Measurements from ENCODE around the gene TCEANC2. TPM values are rescaled to one million over a fixed set of nuclear protein-coding genes. Genes with fewer than 3 reads are reported as not detected.

Gene TCEANC2
- total RNA-seq, 2 experiments from 2014 or later, result 2.3 to 2.7 TPM

GRCh38 chr1:54134295-54134694 is 80.9 kb downstream of the TCEANC2 start:
- Histone ChIP-seq H3K27me3 (ENCODE audit: control insufficient read depth in 1 of 2, insufficient read depth in 2 of 2, low read length in 2 of 2) (no peaks in the 10 kb centered on the region), H3K36me3 (ENCODE audit: insufficient read depth, low read length) (no peaks in the 10 kb centered on the region), H3K4me1 (ENCODE audit: insufficient read depth, low read length) (no peaks in the 10 kb centered on the region), H3K4me3 (ENCODE audit: low read length) (no peak overlapping the region), H3K27ac (ENCODE audit: low read depth in 1 of 2, low read length in 2 of 2) (no peak overlapping the region), H3K9me3 (ENCODE audit: control insufficient read depth in 1 of 2, insufficient read depth in 1 of 2, low read length in 2 of 2) (peaks cover 0 to 4% of the 10 kb centered on the region in 2 experiments)
- intact Hi-C loops (cut with DNase I, micrococcal nuclease), result no loop called here
- no peak for TF ChIP-seq CTCF (IDR thresholded peaks at IDR 0.05)
- Mint-ChIP-seq H3K4me3 (no peak overlapping the region), H3K27ac (no peak overlapping the region), H3K9me3 (no peaks in the 10 kb centered on the region), H3K27me3 (no peaks in the 10 kb centered on the region), H3K36me3 (ENCODE audit: low read depth) (no peaks in the 10 kb centered on the region), H3K4me1 (ENCODE audit: low read depth) (no peaks in the 10 kb centered on the region)
- ChIA-PET CTCF (no interaction called here), POLR2A (no interaction called here)
- DNase-seq, result no peak
- ATAC-seq (ENCODE audit: poor library complexity), result no peak

GRCh38 chr1:54135436-54136120 is 82.2 kb downstream of the TCEANC2 start:
- H3K27ac ChIP-seq (ENCODE audit: low read depth in 1 of 2, low read length in 2 of 2), result no peak overlapping the region
- Mint-ChIP-seq H3K27me3 (no peaks in the 10 kb centered on the region), H3K9me3 (no peaks in the 10 kb centered on the region), H3K4me1 (ENCODE audit: low read depth) (no peaks in the 10 kb centered on the region), H3K4me3 (no peak overlapping the region), H3K36me3 (ENCODE audit: low read depth) (no peaks in the 10 kb centered on the region), H3K27ac (no peak overlapping the region)
- no peak overlapping the region for H3K4me3 ChIP-seq (ENCODE audit: low read length)
- intact Hi-C loops (cut with DNase I, micrococcal nuclease), result no loop called here
- TF ChIP-seq CTCF (IDR thresholded peaks at IDR 0.05), result no peak
- DNase-seq (no peak), ATAC-seq (ENCODE audit: poor library complexity) (no peak)
- peaks cover 0 to 4% of the 10 kb centered on the region in 2 experiments for H3K9me3 ChIP-seq (ENCODE audit: control insufficient read depth in 1 of 2, insufficient read depth in 1 of 2, low read length in 2 of 2)
- ChIA-PET CTCF (no interaction called here), POLR2A (no interaction called here)
- H3K4me1 ChIP-seq (ENCODE audit: insufficient read depth, low read length), result no peaks in the 10 kb centered on the region
- no peaks in the 10 kb centered on the region for H3K36me3 ChIP-seq (ENCODE audit: insufficient read depth, low read length)
- H3K27me3 ChIP-seq (ENCODE audit: control insufficient read depth in 1 of 2, insufficient read depth in 2 of 2, low read length in 2 of 2), result no peaks in the 10 kb centered on the region

GRCh38 chr1:54136269-54136896 is 83.0 kb downstream of the TCEANC2 start:
- H3K27ac Mint-ChIP-seq, result no peak overlapping the region
- no peaks in the 10 kb centered on the region for H3K27me3 ChIP-seq (ENCODE audit: control insufficient read depth in 1 of 2, insufficient read depth in 2 of 2, low read length in 2 of 2)
- ChIA-PET POLR2A (no interaction called here), CTCF (interaction anchor here (0.6 kb wide), 1 partner anchor 8 kb away, joined by 3 read pairs; no protein-coding TSS in a partner anchor)
- H3K4me3 Mint-ChIP-seq, result no peak overlapping the region
- H3K36me3 ChIP-seq (ENCODE audit: insufficient read depth, low read length), result no peaks in the 10 kb centered on the region
- intact Hi-C loops (cut with DNase I, micrococcal nuclease), result no loop called here
- DNase-seq (no peak), ATAC-seq (ENCODE audit: poor library complexity) (no peak)
- H3K27ac ChIP-seq (ENCODE audit: low read depth in 1 of 2, low read length in 2 of 2), result no peak overlapping the region
- no peak for TF ChIP-seq CTCF (IDR thresholded peaks at IDR 0.05)
- H3K4me1 Mint-ChIP-seq (ENCODE audit: low read depth), result no peaks in the 10 kb centered on the region
- H3K9me3 Mint-ChIP-seq, result no peaks in the 10 kb centered on the region
- no peaks in the 10 kb centered on the region for H3K27me3 Mint-ChIP-seq
- no peak overlapping the region for H3K4me3 ChIP-seq (ENCODE audit: low read length)
- H3K4me1 ChIP-seq (ENCODE audit: insufficient read depth, low read length), result no peaks in the 10 kb centered on the region
- peaks cover 0 to 4% of the 10 kb centered on the region in 2 experiments for H3K9me3 ChIP-seq (ENCODE audit: control insufficient read depth in 1 of 2, insufficient read depth in 1 of 2, low read length in 2 of 2)
- no peaks in the 10 kb centered on the region for H3K36me3 Mint-ChIP-seq (ENCODE audit: low read depth)

Data from CD4-positive, alpha-beta T cell (primary cell).